ENCODE measurements around the gene LCN6. TPM values are rescaled to one million over a fixed set of nuclear protein-coding genes. Genes with fewer than 3 reads are reported as not detected.

Gene LCN6
- total and polyA plus RNA-seq, 2 of the 13 experiments (the other 11 are each of a cell fraction or from before 2014, with no cell fraction given) = not detected

- ChIA-PET CTCF (ENCODE audit: low intra/inter-chr PET ratio, low total read pairs) (no interaction called here), POLR2A (interaction anchor here (0.8 kb wide), 1 partner anchor 27 kb away, joined by 3 read pairs; no protein-coding TSS in a partner anchor)
- Histone ChIP-seq H2AFZ (ENCODE audit: low read length) (no peak overlapping the region), H3K9me3 (ENCODE audit: low read length) (peaks cover 15% of the 10 kb centered on the region), H3K27ac (ENCODE audit: extremely low read length, insufficient read depth, low read length) (no peak overlapping the region), H3K4me1 (ENCODE audit: insufficient read depth, low read length) (peaks cover 12% of the 10 kb centered on the region; the same call in 1 of the 2 replicates), H3K79me2 (ENCODE audit: insufficient read depth, low read length) (no peaks in the 10 kb centered on the region), H3K36me3 (replicated peaks in 1 of 2; ENCODE audit: control insufficient read depth in 1 of 2, insufficient read depth in 2 of 2, low read length in 2 of 2) (no peaks in the 10 kb centered on the region), H3K9ac (ENCODE audit: insufficient read depth, low read depth, low read length) (no peak overlapping the region), H3K27me3 (ENCODE audit: control insufficient read depth in 1 of 2, insufficient read depth in 2 of 2, low read length in 2 of 2) (peaks cover 8 to 43% of the 10 kb centered on the region in 2 experiments; a peak in 4 of 5 replicates), H3K4me2 (ENCODE audit: low read depth, low read length) (peak overlapping the region; percentile 30; the same call in 1 of the 2 replicates), H4K20me1 (ENCODE audit: insufficient read depth, low read length) (no peaks in the 10 kb centered on the region), H3K4me3 (replicated peaks in 1 of 3; ENCODE audit: insufficient read depth in 1 of 3, low read depth in 2 of 3, low read length in 3 of 3) (no peak overlapping the region)
- no peak for DNase-seq (ENCODE audit: low spot score)
- 87% methylated on average over 8 of the region's 24 CpGs for WGBS (ENCODE audit: low lambda C conversion rate)
- TF ChIP-seq, protein P1, sequence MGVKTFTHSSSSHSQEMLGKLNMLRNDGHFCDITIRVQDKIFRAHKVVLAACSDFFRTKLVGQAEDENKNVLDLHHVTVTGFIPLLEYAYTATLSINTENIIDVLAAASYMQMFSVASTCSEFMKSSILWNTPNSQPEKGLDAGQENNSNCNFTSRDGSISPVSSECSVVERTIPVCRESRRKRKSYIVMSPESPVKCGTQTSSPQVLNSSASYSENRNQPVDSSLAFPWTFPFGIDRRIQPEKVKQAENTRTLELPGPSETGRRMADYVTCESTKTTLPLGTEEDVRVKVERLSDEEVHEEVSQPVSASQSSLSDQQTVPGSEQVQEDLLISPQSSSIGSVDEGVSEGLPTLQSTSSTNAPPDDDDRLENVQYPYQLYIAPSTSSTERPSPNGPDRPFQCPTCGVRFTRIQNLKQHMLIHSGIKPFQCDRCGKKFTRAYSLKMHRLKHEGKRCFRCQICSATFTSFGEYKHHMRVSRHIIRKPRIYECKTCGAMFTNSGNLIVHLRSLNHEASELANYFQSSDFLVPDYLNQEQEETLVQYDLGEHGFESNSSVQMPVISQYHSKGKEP (CRISPR knock-in tag; IDR thresholded peaks at IDR 0.05) = no peak
- TF ChIP-seq PCBP1 (IDR thresholded peaks at IDR 0.05; ENCODE audit: borderline replicate concordance, low read depth, low read length) (0 out of 2 replicates have a peak, but pooled peaks have one; percentile 15), ZNF687 (CRISPR knock-in tag; IDR thresholded peaks at IDR 0.05) (peak; percentile 60; the same call in 1 of the 2 replicates)
- TF ChIP-seq, protein P2, sequence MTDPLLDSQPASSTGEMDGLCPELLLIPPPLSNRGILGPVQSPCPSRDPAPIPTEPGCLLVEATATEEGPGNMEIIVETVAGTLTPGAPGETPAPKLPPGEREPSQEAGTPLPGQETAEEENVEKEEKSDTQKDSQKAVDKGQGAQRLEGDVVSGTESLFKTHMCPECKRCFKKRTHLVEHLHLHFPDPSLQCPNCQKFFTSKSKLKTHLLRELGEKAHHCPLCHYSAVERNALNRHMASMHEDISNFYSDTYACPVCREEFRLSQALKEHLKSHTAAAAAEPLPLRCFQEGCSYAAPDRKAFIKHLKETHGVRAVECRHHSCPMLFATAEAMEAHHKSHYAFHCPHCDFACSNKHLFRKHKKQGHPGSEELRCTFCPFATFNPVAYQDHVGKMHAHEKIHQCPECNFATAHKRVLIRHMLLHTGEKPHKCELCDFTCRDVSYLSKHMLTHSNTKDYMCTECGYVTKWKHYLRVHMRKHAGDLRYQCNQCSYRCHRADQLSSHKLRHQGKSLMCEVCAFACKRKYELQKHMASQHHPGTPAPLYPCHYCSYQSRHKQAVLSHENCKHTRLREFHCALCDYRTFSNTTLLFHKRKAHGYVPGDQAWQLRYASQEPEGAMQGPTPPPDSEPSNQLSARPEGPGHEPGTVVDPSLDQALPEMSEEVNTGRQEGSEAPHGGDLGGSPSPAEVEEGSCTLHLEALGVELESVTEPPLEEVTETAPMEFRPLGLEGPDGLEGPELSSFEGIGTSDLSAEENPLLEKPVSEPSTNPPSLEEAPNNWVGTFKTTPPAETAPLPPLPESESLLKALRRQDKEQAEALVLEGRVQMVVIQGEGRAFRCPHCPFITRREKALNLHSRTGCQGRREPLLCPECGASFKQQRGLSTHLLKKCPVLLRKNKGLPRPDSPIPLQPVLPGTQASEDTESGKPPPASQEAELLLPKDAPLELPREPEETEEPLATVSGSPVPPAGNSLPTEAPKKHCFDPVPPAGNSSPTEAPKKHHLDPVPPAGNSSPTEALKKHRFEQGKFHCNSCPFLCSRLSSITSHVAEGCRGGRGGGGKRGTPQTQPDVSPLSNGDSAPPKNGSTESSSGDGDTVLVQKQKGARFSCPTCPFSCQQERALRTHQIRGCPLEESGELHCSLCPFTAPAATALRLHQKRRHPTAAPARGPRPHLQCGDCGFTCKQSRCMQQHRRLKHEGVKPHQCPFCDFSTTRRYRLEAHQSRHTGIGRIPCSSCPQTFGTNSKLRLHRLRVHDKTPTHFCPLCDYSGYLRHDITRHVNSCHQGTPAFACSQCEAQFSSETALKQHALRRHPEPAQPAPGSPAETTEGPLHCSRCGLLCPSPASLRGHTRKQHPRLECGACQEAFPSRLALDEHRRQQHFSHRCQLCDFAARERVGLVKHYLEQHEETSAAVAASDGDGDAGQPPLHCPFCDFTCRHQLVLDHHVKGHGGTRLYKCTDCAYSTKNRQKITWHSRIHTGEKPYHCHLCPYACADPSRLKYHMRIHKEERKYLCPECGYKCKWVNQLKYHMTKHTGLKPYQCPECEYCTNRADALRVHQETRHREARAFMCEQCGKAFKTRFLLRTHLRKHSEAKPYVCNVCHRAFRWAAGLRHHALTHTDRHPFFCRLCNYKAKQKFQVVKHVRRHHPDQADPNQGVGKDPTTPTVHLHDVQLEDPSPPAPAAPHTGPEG (CRISPR knock-in tag; IDR thresholded peaks at IDR 0.05) = no peak
- FAIRE-seq = no peak
- in situ Hi-C loops (cut with HindIII; ENCODE audit: extremely low pct_ligation_motif_present, low pct_unique_long_range_greater_than_20kb) = no loop called here
- ATAC-seq = peak; percentile 48
- intact Hi-C loops (cut with micrococcal nuclease; ENCODE audit: unreplicated experiment) = no loop called here
- no TSS peak for BruUV-seq (replicated peaks)
Observed at GRCh38 chr9:136754626-136755301, 6.4 kb upstream of the LCN6 start.
